ENCODE data around the gene ADGRB3. TPM values are rescaled to one million over a fixed set of nuclear protein-coding genes. Genes with fewer than 3 reads are reported as not detected.

ADGRB3 gene
- polyA plus RNA-seq, 1 of the 3 experiments (the other 2 are of a cell fraction) = 0.12 TPM

- 38% methylated on average over 2 of the region's 2 CpGs for WGBS (ENCODE audit: low lambda C conversion rate)
- H3K9me3 ChIP-seq = no peaks in the 10 kb centered on the region
- CTCF ChIA-PET = no interaction called here
- no peaks in the 10 kb centered on the region for H3K79me2 ChIP-seq (ENCODE audit: insufficient read depth)
- H2AFZ ChIP-seq (ENCODE audit: low read depth) = no peak overlapping the region
- H3K4me1 ChIP-seq (ENCODE audit: control insufficient read depth in 1 of 2, insufficient read depth in 2 of 2, low read depth in 1 of 2, low read length in 1 of 2) = no peaks in the 10 kb centered on the region
- no peak overlapping the region for H3K9ac ChIP-seq
- H3K4me2 ChIP-seq = no peak overlapping the region
- no peaks in the 10 kb centered on the region for H4K20me1 ChIP-seq (ENCODE audit: insufficient read depth)
- POLR2A ChIA-PET = no interaction called here
- H3K27ac ChIP-seq (ENCODE audit: low read depth in 2 of 2, low read length in 1 of 2) = no peak overlapping the region
- no peak for DNase-seq
- TF ChIP-seq PBX3 (IDR thresholded peaks at IDR 0.05) (no peak), CTCF (IDR thresholded peaks at IDR 0.05) (no peak), ZBTB33 (IDR thresholded peaks at IDR 0.05; ENCODE audit: borderline replicate concordance, low read depth) (no peak), POLR2AphosphoS5 (IDR thresholded peaks at IDR 0.05; ENCODE audit: low read depth, low read length) (no peak), MEF2A (IDR thresholded peaks at IDR 0.05; ENCODE audit: borderline replicate concordance, low read depth) (no peak), IRF3 (IDR thresholded peaks at IDR 0.05; ENCODE audit: low read depth, low read length) (no peak), USF1 (IDR thresholded peaks at IDR 0.05; ENCODE audit: borderline replicate concordance, low read depth) (no peak), EP300 (IDR thresholded peaks at IDR 0.05; ENCODE audit: borderline replicate concordance in 1 of 2, low read depth in 1 of 2, low read length in 1 of 2) (no peak), TAF1 (IDR thresholded peaks at IDR 0.05; ENCODE audit: borderline replicate concordance, low read depth, low read length) (no peak), GATA2 (CRISPR knock-in tag; IDR thresholded peaks at IDR 0.05) (no peak), TEAD4 (IDR thresholded peaks at IDR 0.05; ENCODE audit: borderline replicate concordance, insufficient read depth) (no peak), SMC3 (IDR thresholded peaks at IDR 0.05; ENCODE audit: low read depth, low read length) (no peak), EZH2phosphoT487 (IDR thresholded peaks at IDR 0.05; ENCODE audit: borderline replicate concordance, low read depth) (no peak), NFIC (IDR thresholded peaks at IDR 0.05; ENCODE audit: borderline replicate concordance) (no peak), RXRA (IDR thresholded peaks at IDR 0.05; ENCODE audit: borderline replicate concordance, low read depth) (no peak), USF2 (IDR thresholded peaks at IDR 0.05; ENCODE audit: borderline replicate concordance, low read depth, low read length) (no peak), JUND (IDR thresholded peaks at IDR 0.05) (no peak), FOSL2 (IDR thresholded peaks at IDR 0.05; ENCODE audit: borderline replicate concordance, low read depth) (no peak)
- H3F3A ChIP-seq (replicated peaks; ENCODE audit: insufficient read depth) = no peaks in the 10 kb centered on the region
- H3K27me3 ChIP-seq (ENCODE audit: insufficient read depth) = no peaks in the 10 kb centered on the region
- H3K4me3 ChIP-seq (ENCODE audit: low read depth in 2 of 2, low read length in 1 of 2) = no peak overlapping the region
- H3K9me2 ChIP-seq = no peaks in the 10 kb centered on the region
- no peaks in the 10 kb centered on the region for H3K36me3 ChIP-seq (replicated peaks in 1 of 2; ENCODE audit: control insufficient read depth in 1 of 2, insufficient read depth in 2 of 2, low read length in 1 of 2)
Measured at GRCh38 chr6:69261010-69261409, 625.9 kb downstream of the ADGRB3 start.
